ENCODE data around the gene RALBP1.
A peak's percentile ranks its signal among the peaks of the same experiment; 100 is the strongest.
"Not testable (repeated sequence)": the region's sequence is repeated elsewhere in the genome, so short reads cannot be mapped to it uniquely, and the experiment has no call there.

RALBP1 gene

DNA sequence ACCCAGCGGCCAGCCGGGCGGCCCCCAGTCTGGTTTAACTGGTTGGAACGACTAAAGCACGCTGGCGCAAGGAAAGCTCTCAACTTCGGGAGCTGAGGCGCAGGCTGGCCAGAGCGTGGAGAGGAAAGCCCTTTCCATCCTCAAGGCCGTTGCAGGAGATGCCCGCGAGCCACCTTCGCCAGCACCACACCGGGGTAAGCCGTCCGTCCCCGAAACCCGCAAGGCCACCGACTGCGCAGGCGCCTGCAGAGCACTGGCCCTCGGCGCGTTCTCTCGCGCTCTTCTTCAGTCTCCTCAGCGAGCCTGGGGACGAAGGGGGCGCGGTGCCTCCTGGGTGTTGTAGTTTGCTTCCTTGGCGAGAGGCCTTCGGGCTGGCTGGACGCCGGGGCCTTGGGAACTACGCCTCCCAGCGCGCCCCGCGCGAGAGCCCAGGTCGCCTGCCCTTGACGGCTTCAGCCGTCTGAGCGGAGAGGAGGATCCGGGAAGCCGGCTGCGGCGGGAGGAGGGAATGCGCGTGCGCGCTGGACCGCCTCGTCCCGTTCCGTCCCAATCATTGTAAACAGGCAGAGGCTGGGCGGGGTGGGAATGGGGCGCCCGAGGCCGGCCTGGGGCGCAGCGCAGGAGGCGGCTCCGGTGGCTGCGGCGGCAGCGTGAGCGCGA, at the start of gene RALBP1:
Gene RALBP1 (plus strand): TSS at position 531 of the 660 bp plus-strand sequence. CDS start 37,533 bp downstream, outside the sequence.
- Histone ChIP-seq H3K4me3 (ENCODE audit: low read depth, low read length) (peak within 1 kb of the TSS; percentile 91), H3K27me3 (ENCODE audit: control insufficient read depth, insufficient read depth, low read length) (no peaks in the 10 kb centered on the region), H3K9ac (ENCODE audit: low read depth, low read length) (peak within 1 kb of the TSS; percentile 84), H3K4me1 (ENCODE audit: control insufficient read depth, insufficient read depth, low read length) (peaks cover 3% of the 10 kb centered on the region), H3K9me3 (ENCODE audit: control insufficient read depth, insufficient read depth, low read length) (no peaks in the 10 kb centered on the region), H3K36me3 (ENCODE audit: control insufficient read depth, insufficient read depth, low read length) (peaks cover 2% of the 10 kb centered on the region)

DNA sequence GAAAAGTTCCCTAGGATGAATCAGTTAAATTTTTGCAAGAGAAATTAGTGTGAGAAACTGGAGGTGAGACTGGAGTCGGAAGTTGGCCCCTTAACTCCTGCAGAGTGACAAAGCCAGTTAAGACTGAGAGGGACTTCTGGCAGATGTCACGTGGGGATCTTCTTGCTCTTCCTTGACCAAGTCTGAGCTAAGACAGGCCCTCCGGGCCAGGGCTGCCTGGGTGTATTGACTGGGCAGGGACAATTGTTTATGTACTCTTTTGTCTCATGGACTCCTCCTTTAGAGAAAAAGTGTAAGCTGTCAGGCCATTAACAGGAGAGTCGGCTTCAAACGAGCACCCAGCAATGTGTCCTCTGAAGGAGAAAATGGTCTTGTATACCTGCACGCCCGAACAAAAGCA, 48.6 kb upstream of the RALBP1 start:
- Histone ChIP-seq H3K27me3 (ENCODE audit: control insufficient read depth, insufficient read depth, low read length) (no peaks in the 10 kb centered on the region), H3K36me3 (ENCODE audit: control insufficient read depth, insufficient read depth, low read length) (no peaks in the 10 kb centered on the region), H3K4me3 (ENCODE audit: low read depth, low read length) (no peak overlapping the region), H3K9me3 (ENCODE audit: control insufficient read depth, insufficient read depth, low read length) (no peaks in the 10 kb centered on the region), H3K9ac (ENCODE audit: low read depth, low read length) (no peak overlapping the region), H3K4me1 (ENCODE audit: control insufficient read depth, insufficient read depth, low read length) (no peaks in the 10 kb centered on the region)

DNA sequence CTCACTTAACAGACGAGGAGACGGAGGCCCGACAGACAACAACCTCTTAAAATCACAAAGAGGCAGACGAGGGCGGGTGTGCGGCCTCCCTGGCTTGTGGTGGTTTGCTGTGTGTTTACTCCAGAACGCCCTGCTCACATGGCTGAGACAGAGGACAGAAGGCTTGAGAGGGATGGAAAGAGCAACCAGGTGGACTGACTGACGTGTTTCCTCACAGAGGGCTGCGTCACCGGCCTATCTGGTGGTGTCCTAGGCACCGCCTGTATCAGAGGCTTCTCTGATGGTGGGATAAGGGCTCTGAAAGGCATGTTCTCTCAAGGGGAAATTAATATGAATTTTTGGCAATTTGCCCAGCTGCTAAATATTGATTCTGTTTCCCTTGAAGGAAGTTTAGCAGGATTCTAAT, 47.0 kb upstream of the RALBP1 start:
- H3K9me3 ChIP-seq (ENCODE audit: control insufficient read depth, insufficient read depth, low read length), result no peaks in the 10 kb centered on the region
- H3K4me3 ChIP-seq (ENCODE audit: low read depth, low read length), result no peak overlapping the region
- H3K4me1 ChIP-seq (ENCODE audit: control insufficient read depth, insufficient read depth, low read length), result no peaks in the 10 kb centered on the region

DNA sequence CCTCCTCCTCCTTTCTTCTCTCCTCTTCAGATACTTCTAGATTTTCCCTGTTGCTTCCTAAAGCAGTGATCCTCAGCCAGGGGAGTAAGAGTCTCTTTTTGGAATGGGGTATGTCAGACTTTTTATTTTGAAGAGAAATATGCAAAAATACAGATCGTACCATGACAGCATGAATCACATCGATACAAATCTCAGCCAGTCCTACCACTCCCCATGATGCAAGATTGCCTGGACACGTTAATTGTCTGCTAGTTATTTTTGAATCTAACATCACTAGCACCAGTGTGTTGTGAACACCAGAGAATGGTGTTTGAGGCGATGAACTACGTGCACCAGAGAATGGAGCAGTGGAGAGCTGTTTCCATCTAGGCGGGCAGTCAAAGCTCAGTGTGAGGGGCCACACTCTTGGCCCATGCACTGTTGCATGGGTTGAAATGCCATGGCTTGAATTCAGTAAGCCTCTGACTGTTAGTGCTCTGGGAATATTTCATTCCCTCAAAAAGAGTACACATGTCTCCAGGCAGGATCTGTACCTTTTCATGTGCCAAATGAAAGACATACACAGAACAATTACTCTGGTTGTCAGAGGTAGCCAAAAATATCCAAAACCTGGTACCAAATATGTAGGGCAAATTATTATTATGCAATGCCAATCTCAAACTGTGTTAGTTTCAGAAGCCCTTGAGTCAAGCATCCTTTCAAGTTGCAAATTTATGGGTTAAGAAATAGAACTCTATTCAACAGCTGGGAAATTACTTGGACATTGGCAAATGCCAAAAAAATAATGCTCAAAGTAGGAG, 46.3 kb upstream of the RALBP1 start:
- Histone ChIP-seq H3K9ac (ENCODE audit: low read depth, low read length) (no peak overlapping the region), H3K36me3 (ENCODE audit: control insufficient read depth, insufficient read depth, low read length) (no peaks in the 10 kb centered on the region), H3K27me3 (ENCODE audit: control insufficient read depth, insufficient read depth, low read length) (no peaks in the 10 kb centered on the region), H3K9me3 (ENCODE audit: control insufficient read depth, insufficient read depth, low read length) (no peaks in the 10 kb centered on the region), H3K4me1 (ENCODE audit: control insufficient read depth, insufficient read depth, low read length) (peaks cover 3% of the 10 kb centered on the region), H3K4me3 (ENCODE audit: low read depth, low read length) (no peak overlapping the region)

More for the DNA sequence above, 47.0 kb upstream of the RALBP1 start:
- no peak overlapping the region for H3K9ac ChIP-seq (ENCODE audit: low read depth, low read length)
- no peaks in the 10 kb centered on the region for H3K36me3 ChIP-seq (ENCODE audit: control insufficient read depth, insufficient read depth, low read length)
- no peaks in the 10 kb centered on the region for H3K27me3 ChIP-seq (ENCODE audit: control insufficient read depth, insufficient read depth, low read length)

DNA sequence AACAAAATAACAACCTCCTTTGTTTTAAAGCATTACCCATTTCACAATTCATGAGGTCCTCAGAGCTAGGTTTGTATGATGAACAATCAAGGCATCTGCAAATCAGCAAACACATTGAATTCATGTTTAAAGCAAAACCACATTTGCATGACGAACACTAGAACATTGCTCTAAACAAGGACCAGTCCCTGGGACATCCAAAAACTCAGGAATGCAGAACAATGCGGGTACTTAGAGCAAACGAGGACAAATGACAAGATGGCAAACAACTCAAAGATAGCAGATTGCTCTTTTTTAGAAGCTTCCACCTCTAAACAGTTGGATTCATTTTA, 45.7 kb upstream of the RALBP1 start:
- Histone ChIP-seq H3K9ac (ENCODE audit: low read depth, low read length) (no peak overlapping the region), H3K27me3 (ENCODE audit: control insufficient read depth, insufficient read depth, low read length) (no peaks in the 10 kb centered on the region), H3K4me3 (ENCODE audit: low read depth, low read length) (no peak overlapping the region), H3K36me3 (ENCODE audit: control insufficient read depth, insufficient read depth, low read length) (no peaks in the 10 kb centered on the region), H3K4me1 (ENCODE audit: control insufficient read depth, insufficient read depth, low read length) (peaks cover 3% of the 10 kb centered on the region), H3K9me3 (ENCODE audit: control insufficient read depth, insufficient read depth, low read length) (no peaks in the 10 kb centered on the region)

DNA sequence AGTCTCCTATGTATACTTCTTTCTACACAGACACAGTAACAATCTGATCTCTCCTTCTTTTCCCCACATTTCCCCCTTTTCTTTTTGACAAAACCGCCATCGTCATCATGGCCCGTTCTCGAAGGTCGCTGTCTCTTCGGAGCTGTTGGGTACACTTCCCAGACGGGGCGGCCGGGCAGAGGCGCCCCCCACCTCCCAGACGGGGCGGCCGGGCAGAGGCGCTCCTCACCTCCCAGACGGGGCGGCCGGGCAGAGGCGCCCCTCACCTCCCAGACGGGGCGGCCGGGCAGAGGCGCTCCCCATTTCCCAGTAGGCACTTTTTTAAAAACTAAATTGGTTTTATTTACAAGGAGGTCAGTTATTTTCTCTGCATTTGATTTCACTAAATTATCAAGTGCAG, 45.0 kb upstream of the RALBP1 start:
- not testable (repeated sequence) for H3K36me3 ChIP-seq (ENCODE audit: control insufficient read depth, insufficient read depth, low read length); H3K4me3 ChIP-seq (ENCODE audit: low read depth, low read length); H3K27me3 ChIP-seq (ENCODE audit: control insufficient read depth, insufficient read depth, low read length); H3K9ac ChIP-seq (ENCODE audit: low read depth, low read length); H3K4me1 ChIP-seq (ENCODE audit: control insufficient read depth, insufficient read depth, low read length); H3K9me3 ChIP-seq (ENCODE audit: control insufficient read depth, insufficient read depth, low read length)

DNA sequence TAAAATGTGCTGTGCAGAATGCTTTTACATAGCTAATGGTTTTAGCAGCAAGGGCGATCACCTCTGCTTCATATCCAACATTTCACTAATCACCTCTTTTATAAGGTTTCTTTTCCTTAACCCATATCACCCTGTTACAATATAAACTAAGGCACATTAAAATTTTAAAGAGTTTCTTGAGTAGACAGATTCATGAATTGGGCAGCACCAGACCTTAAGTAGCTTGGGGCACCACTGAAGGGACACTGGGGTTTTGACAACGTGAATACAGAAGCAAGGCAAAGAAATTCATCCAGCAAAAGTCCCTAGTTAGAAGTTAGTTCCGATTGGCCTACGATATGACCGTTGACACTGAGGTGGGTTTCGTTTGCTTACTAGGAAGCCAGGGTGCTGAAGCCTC, 44.0 kb upstream of the RALBP1 start:
- Histone ChIP-seq H3K9me3 (ENCODE audit: control insufficient read depth, insufficient read depth, low read length) (no peaks in the 10 kb centered on the region), H3K36me3 (ENCODE audit: control insufficient read depth, insufficient read depth, low read length) (no peaks in the 10 kb centered on the region), H3K4me3 (ENCODE audit: low read depth, low read length) (no peak overlapping the region), H3K4me1 (ENCODE audit: control insufficient read depth, insufficient read depth, low read length) (peaks cover 3% of the 10 kb centered on the region), H3K9ac (ENCODE audit: low read depth, low read length) (no peak overlapping the region), H3K27me3 (ENCODE audit: control insufficient read depth, insufficient read depth, low read length) (no peaks in the 10 kb centered on the region)

DNA sequence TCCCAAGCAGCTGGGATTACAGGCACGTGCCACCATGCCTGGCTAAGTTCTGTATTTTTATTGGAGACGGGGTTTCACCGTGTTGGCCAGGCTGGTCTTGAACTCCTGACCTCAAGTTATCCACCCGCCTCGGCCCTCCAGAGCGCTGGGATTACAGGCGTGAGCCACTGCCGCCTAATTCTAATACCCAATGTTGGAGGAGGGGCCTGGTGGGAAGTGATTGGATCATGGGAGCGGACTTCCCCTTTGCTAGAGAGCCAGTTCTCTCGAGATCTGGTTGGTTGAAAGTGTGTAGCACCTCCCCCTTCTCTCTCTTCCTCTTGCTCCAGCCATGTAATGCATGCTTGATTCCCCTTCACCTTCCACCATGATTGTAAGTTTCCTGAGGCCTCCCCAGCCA, 42.2 kb upstream of the RALBP1 start:
- not testable (repeated sequence) for H3K9ac ChIP-seq (ENCODE audit: low read depth, low read length); H3K36me3 ChIP-seq (ENCODE audit: control insufficient read depth, insufficient read depth, low read length); H3K27me3 ChIP-seq (ENCODE audit: control insufficient read depth, insufficient read depth, low read length); H3K9me3 ChIP-seq (ENCODE audit: control insufficient read depth, insufficient read depth, low read length); H3K4me3 ChIP-seq (ENCODE audit: low read depth, low read length); H3K4me1 ChIP-seq (ENCODE audit: control insufficient read depth, insufficient read depth, low read length)

DNA sequence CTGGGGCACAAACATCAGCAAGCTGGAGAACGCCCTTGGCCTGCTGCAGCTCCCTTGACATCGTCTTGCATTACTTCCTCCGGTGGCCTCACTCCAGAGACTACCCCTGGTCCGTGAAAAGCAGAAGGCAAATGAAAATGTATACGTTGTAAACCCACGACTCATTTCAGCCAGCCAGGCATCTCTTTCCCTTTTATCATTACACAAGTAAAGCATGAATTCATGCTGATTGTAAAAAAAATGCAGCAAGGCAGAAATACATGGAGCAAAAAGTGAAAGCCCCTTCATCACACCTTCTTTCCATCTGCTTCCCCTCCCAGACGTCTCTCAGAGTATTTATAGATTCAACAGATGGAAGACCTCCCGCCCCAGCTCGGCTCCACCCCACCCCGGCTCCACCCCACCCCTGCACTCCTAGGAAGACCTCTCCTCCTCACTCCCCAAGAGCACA, 41.6 kb upstream of the RALBP1 start:
- no peak overlapping the region for H3K4me3 ChIP-seq (ENCODE audit: low read depth, low read length)
- no peak overlapping the region for H3K9ac ChIP-seq (ENCODE audit: low read depth, low read length)
- no peaks in the 10 kb centered on the region for H3K27me3 ChIP-seq (ENCODE audit: control insufficient read depth, insufficient read depth, low read length)
- no peaks in the 10 kb centered on the region for H3K36me3 ChIP-seq (ENCODE audit: control insufficient read depth, insufficient read depth, low read length)
- peaks cover 3% of the 10 kb centered on the region for H3K4me1 ChIP-seq (ENCODE audit: control insufficient read depth, insufficient read depth, low read length)
- H3K9me3 ChIP-seq (ENCODE audit: control insufficient read depth, insufficient read depth, low read length), result no peaks in the 10 kb centered on the region

DNA sequence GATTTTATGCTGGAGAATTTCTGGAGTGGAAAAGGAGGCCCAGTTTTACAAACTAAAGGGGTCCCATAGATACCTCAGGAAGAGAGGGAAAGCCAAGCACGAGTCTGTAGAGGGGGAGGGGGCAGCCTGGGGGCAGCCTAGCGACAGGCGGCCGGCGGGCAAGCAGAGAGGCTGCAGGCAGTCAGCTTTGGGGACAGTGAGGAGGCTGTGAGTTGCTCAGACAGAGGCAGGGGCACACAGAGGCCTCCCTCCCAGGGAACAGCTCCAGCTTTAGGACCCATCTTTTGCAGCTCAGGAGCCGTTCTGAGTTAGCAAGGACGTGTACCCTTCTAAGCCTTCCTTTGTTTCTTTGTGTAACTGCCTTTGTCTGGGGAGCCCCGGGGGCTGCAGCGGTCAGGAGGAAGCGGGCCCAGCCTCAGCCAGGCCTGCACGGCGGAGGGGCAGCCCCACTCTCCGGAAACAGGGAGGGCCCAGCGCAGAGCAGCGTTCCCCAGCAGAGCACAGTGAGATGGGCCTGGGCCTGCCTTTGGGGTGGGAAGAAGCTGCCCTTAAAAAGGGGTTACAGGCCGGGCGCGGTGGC, 41.1 kb upstream of the RALBP1 start:
- no peaks in the 10 kb centered on the region for H3K36me3 ChIP-seq (ENCODE audit: control insufficient read depth, insufficient read depth, low read length)
- no peak overlapping the region for H3K4me3 ChIP-seq (ENCODE audit: low read depth, low read length)
- H3K4me1 ChIP-seq (ENCODE audit: control insufficient read depth, insufficient read depth, low read length), result peaks cover 3% of the 10 kb centered on the region
- H3K9ac ChIP-seq (ENCODE audit: low read depth, low read length), result peak overlapping the region; percentile 37
- no peaks in the 10 kb centered on the region for H3K27me3 ChIP-seq (ENCODE audit: control insufficient read depth, insufficient read depth, low read length)
- no peaks in the 10 kb centered on the region for H3K9me3 ChIP-seq (ENCODE audit: control insufficient read depth, insufficient read depth, low read length)

DNA sequence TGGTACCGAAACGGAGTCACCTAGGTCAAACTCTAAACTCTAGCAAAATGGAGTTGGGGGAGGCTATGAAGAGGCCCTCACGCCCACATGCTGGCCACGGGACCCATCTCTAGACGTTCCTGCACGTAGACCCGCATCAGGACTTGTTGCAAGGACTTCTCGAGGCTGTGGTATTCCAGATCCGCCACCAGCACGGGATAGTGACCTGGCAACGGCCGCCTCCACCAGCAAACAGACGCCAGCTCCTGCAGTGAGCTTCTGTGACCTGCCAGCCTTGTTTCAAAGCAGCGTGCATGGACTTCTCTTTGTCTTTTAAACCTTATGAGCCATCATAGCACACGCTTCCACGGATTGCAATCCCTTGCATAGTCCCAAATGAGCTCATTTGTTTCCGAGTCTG, 40.3 kb upstream of the RALBP1 start:
- Histone ChIP-seq H3K9me3 (ENCODE audit: control insufficient read depth, insufficient read depth, low read length) (no peaks in the 10 kb centered on the region), H3K27me3 (ENCODE audit: control insufficient read depth, insufficient read depth, low read length) (no peaks in the 10 kb centered on the region), H3K36me3 (ENCODE audit: control insufficient read depth, insufficient read depth, low read length) (no peaks in the 10 kb centered on the region), H3K9ac (ENCODE audit: low read depth, low read length) (no peak overlapping the region), H3K4me1 (ENCODE audit: control insufficient read depth, insufficient read depth, low read length) (peaks cover 3% of the 10 kb centered on the region), H3K4me3 (ENCODE audit: low read depth, low read length) (no peak overlapping the region)
